ENCODE measurements around the gene C1QTNF12.

The C1QTNF12 gene

DNA sequence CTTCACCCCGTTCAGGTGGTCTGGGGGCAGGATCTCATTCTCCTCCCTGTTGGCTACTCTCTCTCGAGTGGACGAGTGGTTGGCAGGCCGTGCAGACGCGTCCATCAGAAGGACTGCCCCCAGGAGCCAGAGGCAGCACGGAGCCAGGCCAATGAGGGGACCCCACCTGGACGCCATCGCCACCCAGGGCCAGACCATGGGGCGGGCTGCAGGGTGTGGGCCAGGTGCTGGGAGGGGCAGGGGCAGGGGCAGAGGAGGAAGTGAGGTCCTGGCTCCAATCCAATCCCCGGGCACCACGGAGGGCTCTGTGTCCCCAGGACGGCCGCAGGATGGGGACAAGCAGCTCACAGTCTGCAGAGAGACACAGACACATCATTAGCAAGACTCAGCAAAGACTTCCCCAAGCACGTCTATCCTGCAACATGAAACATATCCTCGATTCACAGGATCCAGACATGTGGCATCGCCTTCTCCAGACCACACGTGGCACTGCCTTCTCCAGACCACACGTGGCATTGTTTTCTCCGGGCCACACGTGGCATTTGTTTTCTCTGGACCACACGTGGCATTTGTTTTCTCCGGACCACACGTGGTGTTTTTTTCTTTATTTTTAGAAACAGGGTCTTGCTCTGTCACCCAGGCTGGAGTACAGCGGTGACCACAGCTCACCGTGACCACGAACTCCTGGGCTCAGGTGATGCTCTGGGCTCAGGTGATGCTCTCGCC lies 17.8 kb downstream of the C1QTNF12 start:
- no peak for DNase-seq (ENCODE audit: low spot score)

DNA sequence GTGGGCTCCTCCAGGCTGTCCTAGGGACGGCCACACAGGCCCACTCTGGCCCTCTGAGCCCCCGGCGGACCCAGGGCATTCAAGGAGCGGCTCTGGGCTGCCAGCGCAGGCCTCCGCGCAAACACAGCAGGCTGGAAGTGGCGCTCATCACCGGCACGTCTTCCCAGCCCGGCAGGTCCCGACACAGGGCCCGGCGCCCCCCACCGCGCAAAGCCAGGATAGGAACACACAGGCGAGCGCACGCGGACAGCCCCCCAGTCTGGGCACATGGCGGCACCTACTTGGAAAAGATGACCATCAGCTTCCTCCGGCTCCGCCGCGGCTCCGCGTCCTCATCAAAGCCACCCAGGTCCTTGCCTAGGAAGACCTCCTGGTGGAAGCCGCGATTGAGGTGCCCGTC lies 18.3 kb downstream of the C1QTNF12 start:
- DNase-seq (ENCODE audit: low spot score): no peak

DNA sequence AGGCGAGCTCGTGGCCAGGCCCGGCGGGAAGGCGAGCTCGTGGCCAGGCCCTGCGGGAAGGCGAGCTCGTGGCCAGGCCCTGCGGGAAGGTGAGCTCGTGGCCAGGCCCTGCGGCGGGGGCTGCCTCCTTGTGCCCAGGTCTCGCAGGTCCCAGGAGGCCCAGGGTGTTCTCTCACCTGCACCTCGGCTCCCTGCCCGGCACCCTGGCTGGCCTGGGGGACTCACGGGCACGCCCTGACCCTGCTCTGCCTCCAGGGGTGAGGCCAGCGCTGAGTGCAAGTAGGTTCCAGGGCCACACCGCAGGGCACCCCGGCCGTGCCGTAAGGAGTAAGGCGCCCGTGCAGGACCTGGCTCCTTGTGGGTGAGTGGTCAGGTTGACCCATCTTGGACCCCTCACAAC lies 19.1 kb downstream of the C1QTNF12 start:
- DNase-seq (ENCODE audit: low spot score): no peak

- DNase-seq (ENCODE audit: low spot score): no peak
Measured at GRCh38 chr1:1226566-1227362, 19.8 kb downstream of the C1QTNF12 start.

GRCh38 chr1:1225913-1226312 lies 20.6 kb downstream of the C1QTNF12 start:
- DNase-seq (ENCODE audit: low spot score): no peak

GRCh38 chr1:1225238-1225845 lies 21.2 kb downstream of the C1QTNF12 start:
- DNase-seq (ENCODE audit: low spot score): no peak

DNA sequence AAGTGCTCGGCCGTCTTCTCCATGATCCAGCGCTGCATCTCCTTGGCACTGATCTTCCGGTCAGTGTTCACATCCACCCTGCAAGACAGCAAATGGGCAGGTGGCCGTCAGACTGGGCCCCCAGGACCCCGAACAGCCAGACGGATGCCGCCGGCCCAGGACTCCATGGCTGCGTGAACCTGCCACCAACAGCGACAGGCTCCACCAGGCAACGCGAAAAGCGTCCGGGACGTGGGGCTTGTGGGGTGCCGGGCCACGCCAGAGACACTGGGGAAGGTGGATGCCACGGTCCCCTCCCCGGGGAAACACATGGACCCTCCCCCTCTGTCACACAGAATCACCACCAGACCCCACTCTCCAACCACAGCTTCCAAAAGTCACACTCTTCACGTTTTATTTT lies 22.6 kb downstream of the C1QTNF12 start:
- DNase-seq (ENCODE audit: low spot score): no peak

DNA sequence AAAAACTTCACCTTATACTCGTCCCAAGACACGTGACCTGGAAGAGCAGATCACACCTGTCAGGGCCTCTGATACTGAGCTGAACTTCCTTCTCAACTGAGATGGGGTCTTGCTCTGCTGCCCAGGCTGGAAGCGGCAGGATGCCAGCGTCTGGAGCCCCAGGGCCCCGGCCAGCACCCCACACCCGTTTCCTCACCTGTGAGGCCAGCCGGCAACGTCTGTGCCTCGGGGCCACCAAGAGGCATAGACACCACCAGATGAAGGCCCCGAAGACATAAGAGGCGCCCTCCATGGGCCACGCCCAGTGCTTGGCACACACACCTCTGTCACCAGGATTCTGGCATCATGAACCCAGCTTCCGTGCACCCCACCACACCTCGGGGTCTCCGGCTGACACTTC lies 23.2 kb downstream of the C1QTNF12 start:
- DNase-seq (ENCODE audit: low spot score): no peak

DNA sequence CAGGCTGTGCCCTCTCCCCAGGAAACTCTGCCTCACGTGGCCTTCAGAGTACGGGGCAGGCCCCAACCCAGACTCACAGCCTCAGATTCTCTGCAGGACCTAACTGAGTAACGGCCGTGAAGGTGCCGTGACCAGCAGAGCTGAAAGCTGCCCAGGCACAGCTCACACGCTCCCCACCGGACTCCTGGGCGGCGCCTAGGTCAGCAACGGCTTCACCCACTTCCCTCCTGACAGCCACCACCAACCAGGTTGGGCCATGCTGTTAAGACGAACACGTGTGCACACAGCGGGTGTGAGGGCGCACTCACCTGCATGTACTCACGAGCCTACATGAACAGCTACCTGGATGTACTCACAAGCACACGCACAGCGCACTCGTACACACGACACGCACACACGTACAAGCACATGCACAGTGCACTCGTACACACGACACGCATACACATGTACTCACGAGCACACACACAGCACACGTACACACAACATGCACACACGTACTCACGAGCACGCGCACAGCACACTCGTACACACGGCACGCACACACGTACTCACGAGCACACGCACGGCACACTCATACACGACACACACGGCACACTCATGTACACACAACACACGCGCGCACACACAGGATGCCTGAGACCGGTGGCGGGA lies 23.8 kb downstream of the C1QTNF12 start:
- no peak for DNase-seq (ENCODE audit: low spot score)

GRCh38 chr1:1221887-1222574 lies 24.5 kb downstream of the C1QTNF12 start:
- no peak for DNase-seq (ENCODE audit: low spot score)

GRCh38 chr1:1220197-1220596 lies 26.3 kb downstream of the C1QTNF12 start:
- no peak for DNase-seq (ENCODE audit: low spot score)

GRCh38 chr1:1219341-1219740 lies 27.2 kb downstream of the C1QTNF12 start:
- DNase-seq (ENCODE audit: low spot score): no peak

DNA sequence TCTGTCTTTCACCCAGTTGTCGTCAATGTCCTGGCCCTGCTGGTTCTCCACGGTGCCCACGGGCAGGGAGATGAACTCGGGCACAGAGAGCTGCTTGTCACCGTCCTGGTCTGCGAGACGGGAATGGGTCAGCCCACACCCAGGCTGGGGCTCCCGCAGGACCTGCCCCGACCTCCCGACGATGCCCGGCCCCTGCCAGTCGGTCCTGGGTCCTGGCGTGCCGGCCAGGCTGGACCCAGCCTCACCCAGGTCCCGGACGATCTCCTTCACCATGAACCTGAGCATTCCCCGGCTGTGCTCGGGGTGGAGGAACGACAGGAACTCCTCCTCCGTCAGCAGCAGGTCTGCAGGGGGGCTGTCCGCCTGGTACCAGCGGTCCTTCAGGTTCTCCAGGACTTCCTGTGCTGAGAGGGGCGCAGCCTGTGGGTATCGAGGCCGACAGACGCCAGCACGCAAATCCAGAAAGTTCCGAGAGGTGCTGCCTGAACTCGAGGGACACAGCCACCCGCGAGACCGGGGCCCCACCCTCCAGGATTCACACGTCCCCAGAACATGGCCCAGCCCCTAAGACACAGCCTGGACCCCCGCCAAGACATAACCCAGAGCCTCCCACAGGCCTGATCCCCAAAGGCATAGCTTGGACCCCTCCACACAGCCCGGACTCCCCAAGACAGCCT lies 27.9 kb downstream of the C1QTNF12 start:
- DNase-seq (ENCODE audit: low spot score): no peak

DNA sequence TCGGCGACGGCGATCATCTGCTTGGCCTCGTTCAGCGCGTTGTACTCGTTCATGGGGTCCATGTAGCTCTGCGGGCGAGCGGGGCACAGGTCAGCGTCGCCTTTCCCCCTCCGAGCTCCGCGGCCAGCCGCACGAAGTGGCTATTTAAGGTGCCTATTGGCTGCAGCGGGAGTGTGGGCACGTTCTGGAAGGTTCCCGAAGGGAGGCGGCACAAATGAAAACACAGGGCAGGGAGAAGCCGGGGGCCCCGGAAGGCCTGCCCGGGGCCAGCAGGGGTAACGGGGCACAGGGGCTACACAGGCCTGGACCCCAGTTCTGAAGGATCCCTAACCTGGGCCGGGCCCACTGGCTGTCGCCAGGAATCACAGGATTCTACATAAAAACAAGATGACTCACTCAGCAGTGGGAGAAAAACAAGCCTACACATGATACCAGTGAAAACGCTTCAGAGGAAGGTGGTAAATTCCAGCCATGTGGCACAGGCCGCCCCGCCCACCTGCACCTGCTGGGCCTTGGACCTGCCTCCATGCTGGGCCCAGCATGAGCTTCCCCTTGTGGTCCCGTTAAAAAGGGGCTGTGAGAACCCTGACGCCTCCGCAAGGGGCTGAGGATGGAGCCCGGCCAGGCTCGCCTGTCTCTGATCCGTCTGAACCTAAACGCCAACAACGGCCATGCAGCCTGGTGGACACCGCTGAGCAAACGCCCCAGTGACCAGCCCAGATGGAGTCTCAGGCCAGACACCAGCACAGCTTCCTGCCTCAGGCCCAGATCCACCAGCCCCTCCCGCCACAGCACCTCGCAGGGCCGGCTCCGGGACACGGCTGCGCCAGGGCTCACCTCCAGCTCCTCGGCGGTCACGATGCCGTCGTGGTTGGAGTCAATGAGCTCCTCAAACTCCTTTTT lies 28.6 kb downstream of the C1QTNF12 start:
- DNase-seq (ENCODE audit: low spot score): no peak

GRCh38 chr1:1216770-1217620 lies 29.5 kb downstream of the C1QTNF12 start:
- no peak for DNase-seq (ENCODE audit: low spot score)

- no peak for DNase-seq (ENCODE audit: low spot score)
Measured at GRCh38 chr1:1215881-1216605, 30.5 kb downstream of the C1QTNF12 start.

DNA sequence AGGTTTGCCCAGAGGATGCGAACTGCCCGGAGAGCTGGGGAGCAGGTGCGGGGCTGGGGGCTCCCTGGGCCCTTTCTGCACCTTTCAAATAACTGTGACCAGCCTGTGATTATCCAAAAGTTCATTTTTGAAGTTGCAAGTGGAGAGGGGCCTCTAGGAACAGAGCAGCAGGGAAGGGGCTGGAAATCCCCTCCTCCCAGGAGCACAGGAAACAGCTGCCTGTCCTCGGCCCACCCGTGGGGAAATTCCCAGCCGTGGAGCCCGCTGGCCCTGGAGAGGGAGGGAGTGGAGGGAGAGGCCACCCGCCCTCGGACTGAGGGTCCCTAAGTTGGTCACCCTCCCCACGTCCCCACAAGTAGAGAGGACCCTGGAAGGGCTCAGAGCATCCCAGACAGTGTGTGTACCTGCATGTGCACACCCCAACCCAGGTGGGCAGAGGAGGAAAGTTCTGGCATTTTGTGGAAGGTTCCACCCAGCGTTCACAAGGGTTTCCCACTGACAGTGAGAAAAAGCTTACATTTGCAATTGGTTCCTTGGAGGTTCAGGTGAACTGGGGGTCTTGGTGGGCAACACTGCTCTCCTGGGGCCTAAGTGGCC lies 31.3 kb downstream of the C1QTNF12 start:
- no peak for DNase-seq (ENCODE audit: low spot score)

Data from AG08396 (cell line).